ENCODE data around the gene NEDD4.
"Not testable (repeated sequence)": the region's sequence is repeated elsewhere in the genome, so short reads cannot be mapped to it uniquely, and the experiment has no call there.

The NEDD4 gene

GRCh38 chr15:56016281-56016680, 22.9 kb upstream of the NEDD4 start:
- H3K4me3 ChIP-seq (ENCODE audit: low read depth, low read length) = no peak overlapping the region
- no peak for DNase-seq (ENCODE audit: low read depth)
- TF ChIP-seq MAX (IDR thresholded peaks at IDR 0.05; ENCODE audit: low read depth, low read length) (no peak), MYC (IDR thresholded peaks at IDR 0.05; ENCODE audit: low read depth, low read length) (no peak), CTCF (IDR thresholded peaks at IDR 0.05; ENCODE audit: low read depth, low read length) (no peak), POLR2A (IDR thresholded peaks at IDR 0.05; ENCODE audit: extremely low read depth, insufficient read length) (no peak)

- no peak for DNase-seq (ENCODE audit: low read depth)
- H3K4me3 ChIP-seq (ENCODE audit: low read depth, low read length) = no peak overlapping the region
- no peak for TF ChIP-seq POLR2A (IDR thresholded peaks at IDR 0.05; ENCODE audit: extremely low read depth, insufficient read length)
- TF ChIP-seq MAX (IDR thresholded peaks at IDR 0.05; ENCODE audit: low read depth, low read length) = no peak
These were observed 21.3 kb upstream of the NEDD4 start for GRCh38 chr15:56014677-56015076.

- DNase-seq (ENCODE audit: low read depth) = not testable (repeated sequence)
These were observed 13.6 kb upstream of the NEDD4 start for GRCh38 chr15:56007053-56007452.

GRCh38 chr15:56006371-56006770, 13.0 kb upstream of the NEDD4 start:
- not testable (repeated sequence) for DNase-seq (ENCODE audit: low read depth); H3K4me3 ChIP-seq (ENCODE audit: low read depth, low read length)

More at GRCh38 chr15:56007053-56007452, 13.6 kb upstream of the NEDD4 start:
- not testable (repeated sequence) for H3K4me3 ChIP-seq (ENCODE audit: low read depth, low read length)

- not testable (repeated sequence) for DNase-seq (ENCODE audit: low read depth); H3K4me3 ChIP-seq (ENCODE audit: low read depth, low read length)
These were observed 10.9 kb upstream of the NEDD4 start for GRCh38 chr15:56004281-56004680.

- DNase-seq (ENCODE audit: low read depth); H3K4me3 ChIP-seq (ENCODE audit: low read depth, low read length): not testable (repeated sequence)
These were observed 10.4 kb upstream of the NEDD4 start for GRCh38 chr15:56003777-56004176.

GRCh38 chr15:56003277-56003676, 9.9 kb upstream of the NEDD4 start:
- H3K4me3 ChIP-seq (ENCODE audit: low read depth, low read length); DNase-seq (ENCODE audit: low read depth): not testable (repeated sequence)

- no peak for DNase-seq (ENCODE audit: low read depth)
- TF ChIP-seq MYC (IDR thresholded peaks at IDR 0.05; ENCODE audit: low read depth, low read length) (no peak), MAX (IDR thresholded peaks at IDR 0.05; ENCODE audit: low read depth, low read length) (no peak), CTCF (IDR thresholded peaks at IDR 0.05; ENCODE audit: low read depth, low read length) (no peak), POLR2A (IDR thresholded peaks at IDR 0.05; ENCODE audit: extremely low read depth, insufficient read length) (no peak)
- no peak overlapping the region for H3K4me3 ChIP-seq (ENCODE audit: low read depth, low read length)
These were observed 8.2 kb upstream of the NEDD4 start for GRCh38 chr15:56001471-56002078.

GRCh38 chr15:55999658-56000057, 6.2 kb upstream of the NEDD4 start:
- H3K4me3 ChIP-seq (ENCODE audit: low read depth, low read length) = no peak overlapping the region
- no peak for TF ChIP-seq POLR2A (IDR thresholded peaks at IDR 0.05; ENCODE audit: extremely low read depth, insufficient read length)
- TF ChIP-seq MAX (IDR thresholded peaks at IDR 0.05; ENCODE audit: low read depth, low read length) = no peak
- no peak for TF ChIP-seq CTCF (IDR thresholded peaks at IDR 0.05; ENCODE audit: low read depth, low read length)
- DNase-seq (ENCODE audit: low read depth) = no peak

Measured in NB4 (cell line).